K562 (cell line): ENCODE measurements around the gene REEP3. TPM values are rescaled to one million over a fixed set of nuclear protein-coding genes. Genes with fewer than 3 reads are reported as not detected.

Experiments
- ATAC-seq: fragments of 200-7000 bp; cut with Tn5 transposase; 3 replicates; pipeline ENCODE4 v1.9.1; 2020; ENCODE audit warnings: moderate library complexity
- BruUV-seq: library from RNA; stranded (reverse); fragments of 400-500 nt; replicated peaks from 2 replicates; lab custom pipeline; 2021; lab: Mats Ljungman, UMichigan
- CTCF ChIA-PET: fragments of 300-600 bp; formaldehyde crosslinking; extraction: SDS; loops from one replicate; lab custom pipeline; 2021; ENCODE audit warnings: low intra/inter-chr PET ratio; lab: Yijun Ruan, JAX
- POLR2A ChIA-PET: fragments of 300-600, 350-650 bp; sonication (Branson Sonifier 250); formaldehyde crosslinking; extraction: SDS; loops from one replicate; lab custom pipeline; 2021; ENCODE audit warnings: antibody characterized with exemption, inconsistent platforms; lab: Yijun Ruan, JAX
- DNase-seq, 4 experiments: peaks; one replicate each; pipeline versions ENCODE4 v3.0.0 to v3.0.0-alpha.2; 2011 to 2018; ENCODE audit warnings: low spot score in 3 of 4, mixed read lengths in 3 of 4; ENCODE audit errors: extremely low read depth in 1 of 4
- FAIRE-seq: peaks from 2 replicates; lab custom pipeline; 2011; peaks lifted over from hg19 to GRCh38; lab: Jason Lieb, UNC
- H2AFZ ChIP-seq: 2 replicates; pipeline ENCODE4 v1.6.0; 2011; ENCODE audit warnings: low read depth, low read length, control low read depth, inconsistent platforms
- H3K27ac ChIP-seq: fragments of 200-600 bp; 3 replicates; pipeline ENCODE4 v1.8.0; 2011; ENCODE audit warnings: low read depth, mild to moderate bottlenecking, control low read depth, inconsistent platforms, low read length, moderate library complexity, mixed read lengths; ENCODE audit errors: extremely low read depth
- H3K27me3 ChIP-seq, 2 experiments: fragments of 300-600 bp in 1 of 2; 2 replicates in 1 of 2; 3 replicates in 1 of 2; pipeline versions ENCODE4 v1.6.0 to v1.8.0; 2011; ENCODE audit warnings: inconsistent platforms in 2 of 2, low read length in 2 of 2, mild to moderate bottlenecking in 1 of 2, mixed read lengths in 1 of 2, moderate library complexity in 1 of 2; ENCODE audit not compliant: control insufficient read depth in 2 of 2, insufficient read depth in 2 of 2
- H3K36me3 ChIP-seq: fragments of 300-600 bp; 3 replicates; pipeline ENCODE4 v1.8.0; 2011; ENCODE audit warnings: mild to moderate bottlenecking, low read length, inconsistent platforms; ENCODE audit not compliant: control insufficient read depth, insufficient read depth
- H3K4me1 ChIP-seq, 2 experiments: fragments of 200-600 bp in 1 of 2; replicated peaks in 1 of 2; 2 replicates in 1 of 2; 3 replicates in 1 of 2; pipeline versions ENCODE4 v1.5.1 to v1.8.0; 2011; ENCODE audit warnings: inconsistent platforms in 2 of 2, low read length in 2 of 2, mild to moderate bottlenecking in 1 of 2, mixed read lengths in 1 of 2, moderate library complexity in 1 of 2; ENCODE audit not compliant: control insufficient read depth in 2 of 2, insufficient read depth in 2 of 2
- H3K4me2 ChIP-seq: 2 replicates; pipeline ENCODE4 v1.6.1; 2011; ENCODE audit warnings: low read length, control low read depth, inconsistent platforms, mixed read lengths; ENCODE audit not compliant: insufficient read depth
- H3K4me3 ChIP-seq: fragments of 200-600 bp; sonication (generic), shearing (Covaris generic); 2 replicates; pipeline ENCODE4 v1.5.1; 2016; ENCODE audit warnings: control low read depth, inconsistent platforms
- H3K79me2 ChIP-seq: fragments of 200-600 bp; 3 replicates; pipeline ENCODE4 v1.8.0; 2011; ENCODE audit warnings: low read length, inconsistent platforms; ENCODE audit not compliant: control insufficient read depth, insufficient read depth
- H3K9ac ChIP-seq, 2 experiments: 2 replicates each; pipeline versions ENCODE4 v1.6.0 to v1.6.1; 2011; ENCODE audit warnings: low read depth in 2 of 2, low read length in 2 of 2, control low read depth in 1 of 2, inconsistent platforms in 1 of 2, mild to moderate bottlenecking in 1 of 2, mixed read lengths in 1 of 2; ENCODE audit not compliant: insufficient read depth in 1 of 2
- H3K9me1 ChIP-seq: one replicate; pipeline ENCODE4 v1.6.0; 2011; ENCODE audit warnings: inconsistent platforms, mild to moderate bottlenecking, low read length, moderate library complexity; ENCODE audit not compliant: control insufficient read depth, insufficient read depth
- H3K9me3 ChIP-seq: replicated peaks from 2 replicates; pipeline ENCODE4 v1.5.1; 2011; ENCODE audit warnings: low read depth, low read length, inconsistent platforms; ENCODE audit not compliant: control insufficient read depth, insufficient read depth
- H4K20me1 ChIP-seq: replicated peaks from 2 replicates; pipeline ENCODE4 v1.6.1; 2011; ENCODE audit warnings: low read length, inconsistent platforms, mixed read lengths; ENCODE audit not compliant: control insufficient read depth, insufficient read depth
- ATF4 ChIP-seq: fragments of 450-650 bp; formaldehyde crosslinking; IDR thresholded peaks from 2 replicates; pipeline ENCODE4 v1.4.0; 2022; ENCODE audit warnings: mild to moderate bottlenecking, moderate library complexity
- FOXP4 ChIP-seq: sonication (generic); formaldehyde crosslinking; IDR thresholded peaks from 2 replicates; pipeline ENCODE4 v1.8.0; 2022; ENCODE audit warnings: mild to moderate bottlenecking, missing genetic modification reagents, borderline replicate concordance
- IRF1 ChIP-seq: sonication (generic); formaldehyde crosslinking; IDR thresholded peaks from 2 replicates; pipeline ENCODE4 v1.8.0; 2022; ENCODE audit warnings: missing genetic modification reagents, mild to moderate bottlenecking, borderline replicate concordance
- SUPT5H ChIP-seq: fragments of 450-650 bp; IDR thresholded peaks from 2 replicates; pipeline ENCODE4 v1.6.1; 2016
- WGBS: fragments of 100-300 bp; shearing (Covaris generic); methylation state at CpG from one replicate; pipeline ENCODE4 v1.1.6; 2016; ENCODE audit warnings: low coverage, mixed read lengths; ENCODE audit not compliant: insufficient coverage; ENCODE audit errors: missing lambda C conversion rate; 5-methylcytosine and 5-hydroxymethylcytosine counted together
- in situ Hi-C: fragments of 300-500 bp; cut with MboI; formaldehyde crosslinking; loops from 4 replicates; pipeline ENCODE4 v1.15.0; 2018; ENCODE audit warnings: inconsistent platforms, mixed read lengths
- intact Hi-C: fragments of 100-400 bp; cut with micrococcal nuclease; formaldehyde crosslinking; loops from 2 replicates; pipeline ENCODE4 v1.14.2; 2022
- polyA plus RNA-seq, 8 experiments: library from polyadenylated mRNA; depleted of rRNA in 4 of 8; stranded (reverse) in 5 of 8; unstranded in 3 of 8; fragments of >200 nt; fragmentation: Nextera tagmentation in 2 of 8; fragmentation: Illumina TruSeq in 1 of 8; extraction: Ambion mirVana in 2 of 8; extraction: Trizol in 1 of 8; gene quantifications; 2 replicates each; pipeline versions ENCODE4 v1.2.1 to v1.2.3, GENCODE V29; 2011 to 2014; ENCODE audit warnings: inconsistent platforms in 1 of 8, missing spikeins in 1 of 8
- total RNA-seq, 7 experiments: library from RNA; depleted of rRNA in 6 of 7; stranded (reverse); fragments of >200 nt in 6 of 7; fragmentation: Illumina TruSeq in 2 of 7; extraction: Trizol in 2 of 7; gene quantifications; 2 replicates each; pipeline versions ENCODE4 v1.2.1 to v1.2.3, GENCODE V29; 2011 to 2021; ENCODE audit warnings: low replicate concordance in 1 of 7

Gene REEP3
- total and polyA plus RNA-seq, 9 of the 15 experiments (the other 6 are each of a cell fraction or from before 2014, with no cell fraction given): 3.4 to 13.4 (median 9.2) TPM

- TF ChIP-seq FOXP4: no peak
- no peak for TF ChIP-seq ATF4 (CRISPR knock-in tag)
- no peak for TF ChIP-seq SUPT5H
- no peak for TF ChIP-seq IRF1 (CRISPR knock-in tag)
- in situ Hi-C loops: no loop called here
- BruUV-seq: no TSS peak
- no peaks in the 10 kb centered on the region for H3K9me1 ChIP-seq
- ChIA-PET POLR2A (no interaction called here), CTCF (no interaction called here)
- no peak overlapping the region for H3K4me2 ChIP-seq
- no peaks in the 10 kb centered on the region for H3K9me3 ChIP-seq
- no peaks in the 10 kb centered on the region for H4K20me1 ChIP-seq
- H2AFZ ChIP-seq: no peak overlapping the region
- intact Hi-C loops: no loop called here
- peaks cover 6% of the 10 kb centered on the region; the same call in 1 of the 3 replicates for H3K36me3 ChIP-seq
- H3K9ac ChIP-seq: no peak overlapping the region
- FAIRE-seq (no peak), ATAC-seq (no peak), DNase-seq (no peak)
- 56% methylated on average over 1 of the region's 1 CpG for WGBS
- H3K4me3 ChIP-seq: no peak overlapping the region
- H3K4me1 ChIP-seq: no peaks in the 10 kb centered on the region; a peak in 2 of 5 replicates
- H3K27me3 ChIP-seq: no peaks in the 10 kb centered on the region
- no peak overlapping the region for H3K27ac ChIP-seq
- no peaks in the 10 kb centered on the region for H3K79me2 ChIP-seq
These were observed 55.3 kb downstream of the REEP3 start for GRCh38 chr10:63576501-63576900.
